Suprapubic skin (tissue), 4 donors: ENCODE measurements around the gene RSBN1L. TPM values are rescaled to one million over a fixed set of nuclear protein-coding genes. Genes with fewer than 3 reads are reported as not detected.

Experiments used
- DNase-seq, 2 donors: peaks; one replicate each; pipeline ENCODE4 v3.0.0-alpha.2; 2019; ENCODE audit warnings: low spot score in 2 of 2
- H3K27ac ChIP-seq: fragments of 200-600 bp; sonication (generic); one replicate; pipeline ENCODE4 v1.5.1; 2019
- H3K27me3 ChIP-seq: fragments of 200-600 bp; sonication (generic); one replicate; pipeline ENCODE4 v1.5.1; 2019
- H3K36me3 ChIP-seq: fragments of 200-600 bp; sonication (generic); one replicate; pipeline ENCODE4 v1.5.1; 2019
- H3K4me1 ChIP-seq: fragments of 200-600 bp; sonication (generic); one replicate; pipeline ENCODE4 v1.5.1; 2019
- H3K4me3 ChIP-seq: fragments of 200-600 bp; sonication (generic); one replicate; pipeline ENCODE4 v1.5.1; 2019; ENCODE audit warnings: mild to moderate bottlenecking
- H3K9me3 ChIP-seq: fragments of 200-600 bp; sonication (generic); one replicate; pipeline ENCODE4 v1.5.1; 2019
- EP300 ChIP-seq: sonication (generic); formaldehyde crosslinking; IDR thresholded peaks from one replicate; pipeline ENCODE4 v1.6.1; 2017; ENCODE audit warnings: antibody characterized with exemption
- POLR2A ChIP-seq, 2 donors: fragments of 450-650 bp; IDR thresholded peaks; one replicate each; pipeline ENCODE4 v1.6.1; 2017; ENCODE audit warnings: antibody characterized with exemption in 2 of 2, mild to moderate bottlenecking in 2 of 2, moderate library complexity in 2 of 2
- POLR2AphosphoS5 ChIP-seq, 3 donors: sonication (generic); formaldehyde crosslinking; IDR thresholded peaks; one replicate each; pipeline ENCODE4 v1.6.1; 2017; ENCODE audit warnings: antibody characterized with exemption in 3 of 3
- WGBS: methylation state at CpG from one replicate; pipeline ENCODE4 v1.1.5; 2018; 5-methylcytosine and 5-hydroxymethylcytosine counted together
- total RNA-seq, 4 donors: library from RNA; depleted of rRNA; stranded (reverse); fragments of >200 nt; gene quantifications; one replicate each; pipeline ENCODE4 v1.1.0, GENCODE V29; 2016
- TF ChIP-seq, protein P1 (sequence below), 2 donors: fragments of 200-600 bp in 1 of 2; fragments of 450-650 bp in 1 of 2; sonication (generic) in 1 of 2; IDR thresholded peaks; one replicate each; pipeline ENCODE4 v1.5.1; 2016 to 2019; ENCODE audit warnings: antibody characterized with exemption in 2 of 2, mild to moderate bottlenecking in 1 of 2, moderate library complexity in 1 of 2

The RSBN1L gene
- total RNA-seq, 4 donors from 2014 or later, result 17.1 to 19.7 (median 18.3) TPM

DNA sequence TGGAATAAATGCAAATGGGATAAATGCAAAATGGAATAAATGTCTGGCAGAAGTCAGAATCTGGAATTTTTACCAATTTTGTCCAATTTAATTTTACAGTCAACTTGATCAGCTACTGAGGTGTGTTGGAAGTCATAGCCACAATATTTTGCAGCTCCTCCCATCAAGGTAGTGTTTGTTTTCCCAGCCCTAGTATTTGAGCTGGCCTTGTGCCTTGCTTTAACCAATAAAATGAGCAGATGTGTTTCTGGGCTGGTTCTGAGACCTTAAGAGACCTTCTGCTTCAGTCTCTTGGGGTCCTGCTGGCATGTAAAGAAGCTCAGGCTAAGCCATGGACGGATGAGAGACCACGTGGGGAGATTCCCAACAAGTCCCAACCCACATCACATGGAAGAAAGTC is 42.7 kb upstream of the RSBN1L start:
- Histone ChIP-seq H3K4me1 (no peaks in the 10 kb centered on the region), H3K27ac (no peak overlapping the region), H3K27me3 (no peaks in the 10 kb centered on the region), H3K36me3 (peaks cover 15% of the 10 kb centered on the region), H3K4me3 (no peak overlapping the region), H3K9me3 (no peaks in the 10 kb centered on the region)
- no peak for DNase-seq
- TF ChIP-seq POLR2A (IDR thresholded peaks at IDR 0.05), result no peak
- TF ChIP-seq POLR2AphosphoS5 (IDR thresholded peaks at IDR 0.05), result no peak
- TF ChIP-seq, protein P1, sequence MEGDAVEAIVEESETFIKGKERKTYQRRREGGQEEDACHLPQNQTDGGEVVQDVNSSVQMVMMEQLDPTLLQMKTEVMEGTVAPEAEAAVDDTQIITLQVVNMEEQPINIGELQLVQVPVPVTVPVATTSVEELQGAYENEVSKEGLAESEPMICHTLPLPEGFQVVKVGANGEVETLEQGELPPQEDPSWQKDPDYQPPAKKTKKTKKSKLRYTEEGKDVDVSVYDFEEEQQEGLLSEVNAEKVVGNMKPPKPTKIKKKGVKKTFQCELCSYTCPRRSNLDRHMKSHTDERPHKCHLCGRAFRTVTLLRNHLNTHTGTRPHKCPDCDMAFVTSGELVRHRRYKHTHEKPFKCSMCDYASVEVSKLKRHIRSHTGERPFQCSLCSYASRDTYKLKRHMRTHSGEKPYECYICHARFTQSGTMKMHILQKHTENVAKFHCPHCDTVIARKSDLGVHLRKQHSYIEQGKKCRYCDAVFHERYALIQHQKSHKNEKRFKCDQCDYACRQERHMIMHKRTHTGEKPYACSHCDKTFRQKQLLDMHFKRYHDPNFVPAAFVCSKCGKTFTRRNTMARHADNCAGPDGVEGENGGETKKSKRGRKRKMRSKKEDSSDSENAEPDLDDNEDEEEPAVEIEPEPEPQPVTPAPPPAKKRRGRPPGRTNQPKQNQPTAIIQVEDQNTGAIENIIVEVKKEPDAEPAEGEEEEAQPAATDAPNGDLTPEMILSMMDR (IDR thresholded peaks at IDR 0.05), result no peak
- no peak for TF ChIP-seq EP300
- WGBS, result 71% methylated on average over 2 of the region's 2 CpGs

DNA sequence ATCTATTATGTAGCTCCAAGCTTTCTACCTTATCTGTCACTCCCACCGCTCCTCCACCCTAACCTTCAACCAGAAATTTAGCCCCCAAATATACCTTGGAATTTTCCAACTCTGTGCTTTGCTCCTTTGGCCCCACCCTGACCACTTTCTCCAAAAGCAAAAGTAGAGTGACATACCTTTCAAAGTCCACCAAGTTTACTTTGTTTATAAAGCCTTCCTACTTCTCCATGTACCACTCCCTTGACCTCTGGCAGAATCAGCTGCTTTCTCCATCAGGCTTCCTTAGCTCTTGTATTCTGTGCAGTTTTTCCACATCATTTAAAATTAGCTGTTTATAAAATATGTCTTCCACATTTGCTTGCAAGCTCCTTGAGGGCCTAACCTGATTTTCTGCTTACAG is 40.9 kb upstream of the RSBN1L start:
- no peaks in the 10 kb centered on the region for H3K27me3 ChIP-seq
- 100% methylated on average over 1 of the region's 1 CpG for WGBS
- no peaks in the 10 kb centered on the region for H3K9me3 ChIP-seq
- no peak overlapping the region for H3K4me3 ChIP-seq
- H3K4me1 ChIP-seq, result no peaks in the 10 kb centered on the region
- TF ChIP-seq EP300 (no peak), POLR2AphosphoS5 (IDR thresholded peaks at IDR 0.05) (no peak), POLR2A (IDR thresholded peaks at IDR 0.05) (no peak)
- TF ChIP-seq, protein P1 (IDR thresholded peaks at IDR 0.05), result no peak
- no peak for DNase-seq
- H3K36me3 ChIP-seq, result peaks cover 22% of the 10 kb centered on the region
- no peak overlapping the region for H3K27ac ChIP-seq

DNA sequence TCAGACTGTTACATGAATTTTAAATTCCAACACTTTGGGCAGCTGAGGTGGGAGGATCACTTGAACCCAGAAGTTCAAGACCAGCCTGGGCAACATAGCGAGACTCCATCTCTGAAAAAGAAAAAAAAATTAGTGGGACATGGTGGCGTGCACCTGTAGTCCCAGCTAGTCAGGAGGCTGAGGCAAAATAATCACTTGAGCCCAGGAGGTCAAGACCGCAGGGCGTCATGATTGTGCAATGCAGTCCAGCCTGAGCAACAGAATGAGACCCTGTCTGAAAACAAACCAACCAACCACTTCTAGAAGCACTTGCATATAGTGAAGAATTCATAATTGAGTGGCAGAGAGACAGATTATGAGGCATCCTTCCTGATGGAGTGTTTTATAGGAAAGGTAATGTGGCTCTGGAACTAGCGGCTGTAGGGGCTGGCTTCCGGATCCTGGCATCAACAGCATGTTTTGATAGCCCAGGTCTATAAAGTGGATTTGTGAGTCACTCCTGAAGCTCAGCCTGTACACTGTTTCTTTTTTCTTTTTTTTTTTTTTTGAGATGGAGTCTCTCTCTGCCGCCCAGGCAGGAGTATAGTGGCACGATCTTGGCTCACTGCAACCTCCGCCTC is 40.3 kb upstream of the RSBN1L start:
- Histone ChIP-seq H3K4me3 (no peak overlapping the region), H3K36me3 (peaks cover 19% of the 10 kb centered on the region), H3K4me1 (no peaks in the 10 kb centered on the region), H3K27ac (no peak overlapping the region), H3K27me3 (no peaks in the 10 kb centered on the region), H3K9me3 (no peaks in the 10 kb centered on the region)
- no peak for DNase-seq
- TF ChIP-seq POLR2AphosphoS5 (IDR thresholded peaks at IDR 0.05) (no peak), POLR2A (IDR thresholded peaks at IDR 0.05) (no peak), EP300 (no peak)
- TF ChIP-seq, protein P1 (IDR thresholded peaks at IDR 0.05), result no peak
- WGBS, result 93% methylated on average over 9 of the region's 9 CpGs

DNA sequence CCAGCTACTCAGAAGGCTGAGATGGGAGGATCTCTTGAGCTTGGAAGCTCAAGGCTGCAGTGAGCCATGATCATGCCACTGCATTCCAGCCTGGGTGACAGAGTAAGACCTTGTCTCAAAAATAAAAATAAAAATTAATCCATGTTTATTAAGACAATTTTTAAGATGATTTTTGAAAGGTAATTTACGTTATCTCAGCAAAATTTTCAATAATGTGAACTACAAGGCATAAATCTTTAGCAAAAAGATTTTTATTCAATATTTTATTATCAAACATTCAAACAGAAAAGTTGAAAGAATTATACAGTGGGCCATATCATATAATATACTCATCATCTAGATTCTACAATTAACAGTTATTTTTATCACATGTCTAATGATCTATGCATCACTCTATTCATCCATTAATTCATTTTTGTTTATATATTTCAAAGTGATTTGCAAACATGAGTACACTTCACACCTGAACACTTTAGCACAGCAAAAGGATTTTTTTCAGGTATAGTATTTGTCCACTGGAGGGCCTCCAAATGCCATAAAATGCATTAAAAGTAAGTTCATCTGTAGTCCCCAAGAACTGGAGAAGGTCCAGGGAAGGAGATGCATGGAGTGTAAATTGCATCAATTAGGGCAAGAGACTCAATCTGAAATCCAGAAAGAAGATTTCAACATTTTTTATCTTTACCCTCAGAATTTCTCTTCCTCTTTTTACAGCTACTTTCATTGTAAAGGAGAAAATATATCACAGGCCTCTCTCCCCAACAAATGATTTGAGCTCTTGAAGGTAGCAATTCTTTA is 38.6 kb upstream of the RSBN1L start:
- Histone ChIP-seq H3K27ac (no peak overlapping the region), H3K27me3 (no peaks in the 10 kb centered on the region), H3K9me3 (no peaks in the 10 kb centered on the region), H3K4me3 (no peak overlapping the region), H3K36me3 (peaks cover 19% of the 10 kb centered on the region), H3K4me1 (no peaks in the 10 kb centered on the region)
- 82% methylated on average over 1 of the region's 1 CpG for WGBS
- no peak for DNase-seq
- TF ChIP-seq POLR2A (IDR thresholded peaks at IDR 0.05), result no peak
- TF ChIP-seq EP300, result no peak
- TF ChIP-seq, protein P1 (IDR thresholded peaks at IDR 0.05), result peak; percentile 9 to 20
- TF ChIP-seq POLR2AphosphoS5 (IDR thresholded peaks at IDR 0.05), result no peak

DNA sequence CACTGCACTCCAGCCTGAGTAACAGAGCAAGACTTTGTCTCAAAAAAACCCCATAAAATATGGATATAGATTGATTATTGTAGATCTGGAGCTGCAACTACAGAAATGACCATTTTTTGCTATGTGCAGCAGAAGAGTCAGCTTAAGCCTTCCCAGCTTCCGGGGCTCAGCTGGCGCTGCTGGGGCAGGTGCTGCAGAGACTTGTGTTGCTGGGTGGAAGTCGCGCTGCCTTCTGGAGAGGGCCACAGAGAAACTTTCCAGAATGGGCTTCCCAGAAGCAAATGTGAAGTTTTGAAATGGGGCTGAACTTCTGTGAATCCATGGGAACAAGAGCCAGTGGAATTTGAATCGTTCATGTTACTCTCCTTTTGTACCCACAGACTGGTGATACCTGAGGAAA is 37.3 kb upstream of the RSBN1L start:
- no peaks in the 10 kb centered on the region for H3K9me3 ChIP-seq
- no peak for DNase-seq
- H3K4me1 ChIP-seq, result no peaks in the 10 kb centered on the region
- no peak overlapping the region for H3K27ac ChIP-seq
- 93% methylated on average over 5 of the region's 5 CpGs for WGBS
- H3K36me3 ChIP-seq, result peaks cover 19% of the 10 kb centered on the region
- no peak overlapping the region for H3K4me3 ChIP-seq
- H3K27me3 ChIP-seq, result no peaks in the 10 kb centered on the region
- TF ChIP-seq POLR2AphosphoS5 (IDR thresholded peaks at IDR 0.05), result no peak
- TF ChIP-seq, protein P1 (IDR thresholded peaks at IDR 0.05), result no peak
- no peak for TF ChIP-seq POLR2A (IDR thresholded peaks at IDR 0.05)
- no peak for TF ChIP-seq EP300
